H9 (cell line): ENCODE data around the gene LILRB3. TPM values are rescaled to one million over a fixed set of nuclear protein-coding genes. Genes with fewer than 3 reads are reported as not detected.
A peak's percentile ranks its signal among the peaks of the same experiment; 100 is the strongest.

Experiments
- DNase-seq: peaks from one replicate; pipeline ENCODE4 v3.0.0-alpha.2; 2017
- H2AFZ ChIP-seq: one replicate; pipeline ENCODE4 v1.6.1; 2013; ENCODE audit warnings: mild to moderate bottlenecking, low read length, control low read depth, moderate library complexity
- H2AK5ac ChIP-seq: 2 replicates; pipeline ENCODE4 v1.6.1; 2013; ENCODE audit warnings: low read length, control low read depth, mixed read lengths; ENCODE audit not compliant: insufficient read length
- H2BK120ac ChIP-seq: one replicate; pipeline ENCODE4 v1.6.1; 2013; ENCODE audit warnings: low read depth, mild to moderate bottlenecking, low read length, control low read depth, inconsistent platforms; ENCODE audit not compliant: poor library complexity, severe bottlenecking
- H2BK12ac ChIP-seq: 2 replicates; pipeline ENCODE4 v1.6.1; 2013; ENCODE audit warnings: low read length, control low read depth, mixed read lengths, low read depth; ENCODE audit not compliant: insufficient read length
- H2BK15ac ChIP-seq: 2 replicates; pipeline ENCODE4 v1.6.1; 2013; ENCODE audit warnings: low read depth, low read length, control low read depth
- H2BK20ac ChIP-seq: one replicate; pipeline ENCODE4 v1.6.1; 2013; ENCODE audit warnings: low read depth, mild to moderate bottlenecking, low read length, control low read depth, inconsistent platforms; ENCODE audit not compliant: poor library complexity, severe bottlenecking
- H2BK5ac ChIP-seq: 2 replicates; pipeline ENCODE4 v1.6.1; 2013; ENCODE audit warnings: low read length, control low read depth, mixed read lengths; ENCODE audit not compliant: insufficient read length
- H3K14ac ChIP-seq: 2 replicates; pipeline ENCODE4 v1.6.1; 2013; ENCODE audit warnings: low read length, control low read depth; ENCODE audit not compliant: insufficient read depth
- H3K18ac ChIP-seq: 2 replicates; pipeline ENCODE4 v1.6.1; 2013; ENCODE audit warnings: low read depth, mild to moderate bottlenecking, mixed read lengths, low read length, control low read depth; ENCODE audit not compliant: insufficient read length
- H3K23ac ChIP-seq: 2 replicates; pipeline ENCODE4 v1.6.1; 2013; ENCODE audit warnings: low read length, control low read depth, mixed read lengths, low read depth; ENCODE audit not compliant: insufficient read length
- H3K23me2 ChIP-seq: 2 replicates; pipeline ENCODE4 v1.6.1; 2013; ENCODE audit warnings: low read depth, mild to moderate bottlenecking, mixed read lengths, low read length, control low read depth; ENCODE audit not compliant: insufficient read length, poor library complexity, severe bottlenecking
- H3K27ac ChIP-seq: 2 replicates; pipeline ENCODE4 v1.5.1; 2013; ENCODE audit warnings: low read length, control low read depth, mixed read lengths, low read depth; ENCODE audit not compliant: insufficient read length
- H3K27me3 ChIP-seq: 2 replicates; pipeline ENCODE4 v1.6.1; 2013; ENCODE audit warnings: low read length, control low read depth, inconsistent platforms; ENCODE audit not compliant: insufficient read depth
- H3K4ac ChIP-seq: 2 replicates; pipeline ENCODE4 v1.6.1; 2013; ENCODE audit warnings: low read depth, mild to moderate bottlenecking, control low read depth, inconsistent platforms, low read length, moderate library complexity
- H3K4me1 ChIP-seq: 2 replicates; pipeline ENCODE4 v1.6.1; 2013; ENCODE audit warnings: low read length, control low read depth, inconsistent platforms; ENCODE audit not compliant: insufficient read depth
- H3K4me2 ChIP-seq: 2 replicates; pipeline ENCODE4 v1.6.1; 2013; ENCODE audit warnings: low read length, control low read depth, mixed read lengths; ENCODE audit not compliant: insufficient read length, insufficient read depth
- H3K56ac ChIP-seq: 2 replicates; pipeline ENCODE4 v1.6.1; 2013; ENCODE audit warnings: low read depth, mild to moderate bottlenecking, mixed read lengths, low read length, control low read depth; ENCODE audit not compliant: insufficient read length
- H3K79me1 ChIP-seq: 2 replicates; pipeline ENCODE4 v1.6.1; 2013; ENCODE audit warnings: low read depth, mild to moderate bottlenecking, moderate library complexity, low read length, control low read depth, inconsistent platforms; ENCODE audit not compliant: insufficient read depth, poor library complexity, severe bottlenecking
- H3K79me2 ChIP-seq: 2 replicates; pipeline ENCODE4 v1.6.1; 2013; ENCODE audit warnings: low read length, control low read depth, inconsistent platforms; ENCODE audit not compliant: insufficient read depth
- H3K9ac ChIP-seq: 2 replicates; pipeline ENCODE4 v1.6.1; 2013; ENCODE audit warnings: low read length, control low read depth, mixed read lengths; ENCODE audit not compliant: insufficient read length; ENCODE audit errors: extremely low read depth
- H3K9me3 ChIP-seq: one replicate; pipeline ENCODE4 v1.6.1; 2013; ENCODE audit warnings: low read depth, low read length, inconsistent platforms; ENCODE audit not compliant: control insufficient read depth
- H3T11ph ChIP-seq: one replicate; pipeline ENCODE4 v1.6.1; 2013; ENCODE audit warnings: mild to moderate bottlenecking, low read length, control low read depth, inconsistent platforms
- H4K20me1 ChIP-seq: one replicate; pipeline ENCODE4 v1.6.1; 2013; ENCODE audit not compliant: control insufficient read depth, insufficient read length, insufficient read depth
- H4K5ac ChIP-seq: 2 replicates; pipeline ENCODE4 v1.6.1; 2013; ENCODE audit warnings: low read depth, mild to moderate bottlenecking, mixed read lengths, low read length, control low read depth; ENCODE audit not compliant: insufficient read length
- H4K8ac ChIP-seq: replicated peaks from 2 replicates; pipeline ENCODE4 v1.6.1; 2013; ENCODE audit warnings: low read length, control low read depth, mixed read lengths, low read depth; ENCODE audit not compliant: insufficient read length
- H4K91ac ChIP-seq: 2 replicates; pipeline ENCODE4 v1.6.1; 2013; ENCODE audit warnings: low read depth, mild to moderate bottlenecking, moderate library complexity, mixed read lengths, low read length, control low read depth; ENCODE audit not compliant: insufficient read length
- H3K27ac Mint-ChIP-seq, 3 experiments: 2 replicates in 2 of 3; 3 replicates in 1 of 3; pipeline ENCODE4 v1.8.0; 2020 to 2021; ENCODE audit warnings: mixed read lengths in 3 of 3, mild to moderate bottlenecking in 1 of 3, moderate library complexity in 1 of 3
- H3K27me3 Mint-ChIP-seq: 2 replicates; pipeline ENCODE4 v1.8.0; 2021; ENCODE audit warnings: low read depth, mild to moderate bottlenecking, moderate library complexity, mixed read lengths
- H3K36me3 Mint-ChIP-seq, 3 experiments: 2 replicates in 2 of 3; 3 replicates in 1 of 3; pipeline ENCODE4 v1.8.0; 2020 to 2021; ENCODE audit warnings: low read depth in 3 of 3, mixed read lengths in 3 of 3; ENCODE audit not compliant: insufficient read depth in 1 of 3
- H3K4me1 Mint-ChIP-seq, 2 experiments: 2 replicates each; pipeline ENCODE4 v1.8.0; 2020; ENCODE audit warnings: mixed read lengths in 2 of 2
- H3K4me3 Mint-ChIP-seq, 2 experiments: 2 replicates in 1 of 2; 3 replicates in 1 of 2; pipeline ENCODE4 v1.8.0; 2020 to 2021; ENCODE audit warnings: mild to moderate bottlenecking in 2 of 2, mixed read lengths in 2 of 2, moderate library complexity in 1 of 2
- H3K9me3 Mint-ChIP-seq, 2 experiments: 2 replicates in 1 of 2; 3 replicates in 1 of 2; pipeline ENCODE4 v1.8.0; 2020; ENCODE audit warnings: mild to moderate bottlenecking in 2 of 2, mixed read lengths in 2 of 2, moderate library complexity in 1 of 2
- CTCF ChIP-seq: fragments of 200-600 bp; sonication (generic); conservative IDR thresholded peaks from 3 replicates; pipeline ENCODE4 v1.8.0; 2021; ENCODE audit warnings: antibody characterized with exemption, mild to moderate bottlenecking
- WGBS: extraction: QIAGEN DNeasy Blood & Tissue Kit; methylation state at CpG from one replicate; pipeline ENCODE4 v1.1.7; 2013; ENCODE audit warnings: missing lambda C conversion rate, low lambda C conversion rate, mixed read lengths; ENCODE audit not compliant: insufficient read length; ENCODE audit errors: extremely low coverage; 5-methylcytosine and 5-hydroxymethylcytosine counted together
- total RNA-seq: library from RNA; stranded (reverse); gene quantifications from 2 replicates; pipeline ENCODE4 v1.2.1, GENCODE V29; 2021

Gene LILRB3
- total RNA-seq, 1 experiment from 2014 or later: not detected

GRCh38 chr19:54231077-54231931 is 8.5 kb upstream of the LILRB3 start:
- peak overlapping the region in 1 of 2 experiments; percentile 27; a peak in 1 of 5 replicates for H3K4me3 Mint-ChIP-seq
- Histone ChIP-seq H2BK5ac (no peak overlapping the region), H3K4me1 (no peaks in the 10 kb centered on the region), H4K8ac (no peak overlapping the region), H3T11ph (no peak overlapping the region), H4K20me1 (no peaks in the 10 kb centered on the region), H3K18ac (no peak overlapping the region), H3K56ac (no peak overlapping the region), H3K23me2 (no peaks in the 10 kb centered on the region), H4K5ac (no peak overlapping the region), H3K9me3 (no peaks in the 10 kb centered on the region), H3K79me1 (no peaks in the 10 kb centered on the region), H3K4me2 (no peak overlapping the region), H2AK5ac (no peak overlapping the region), H2AFZ (no peak overlapping the region), H3K14ac (no peak overlapping the region), H3K79me2 (no peaks in the 10 kb centered on the region), H2BK120ac (no peak overlapping the region), H3K23ac (no peak overlapping the region), H4K91ac (no peak overlapping the region), H3K27me3 (peaks cover 2% of the 10 kb centered on the region; the same call in 1 of the 2 replicates), H3K27ac (no peak overlapping the region), H3K9ac (no peak overlapping the region), H3K4ac (no peak overlapping the region), H2BK12ac (no peak overlapping the region), H2BK15ac (no peak overlapping the region), H2BK20ac (no peak overlapping the region)
- WGBS: no CpG with 5 or more reads among the region's 21 CpGs
- peaks cover 80% of the 10 kb centered on the region for H3K27me3 Mint-ChIP-seq
- peaks cover 23 to 28% of the 10 kb centered on the region in 2 experiments for H3K9me3 Mint-ChIP-seq
- H3K4me1 Mint-ChIP-seq: peaks cover 2 to 3% of the 10 kb centered on the region in 2 experiments; a peak in 3 of 4 replicates
- DNase-seq: peak; percentile 95
- TF ChIP-seq CTCF: peak; percentile 100
- no peak overlapping the region for H3K27ac Mint-ChIP-seq
- H3K36me3 Mint-ChIP-seq: no peaks in the 10 kb centered on the region; a peak in 1 of 7 replicates
